Activated CD8-positive, alpha-beta memory T cell treated with anti-CD3 and anti-CD28 coated beads, Interleukin-2, amount 10 ng/mL, durations not matched to agents 7 days and 5 days (primary cell): ENCODE data around the gene KCND3. TPM values are rescaled to one million over a fixed set of nuclear protein-coding genes. Genes with fewer than 3 reads are reported as not detected.

Experiments
- ATAC-seq: fragments of 150-1000 bp; cut with Tn5 transposase; one replicate; pipeline ENCODE4 v1.10.0; 2021; ENCODE audit warnings: moderate library complexity
- CTCF ChIA-PET: fragments of 350-600 bp; sonication (Branson Sonifier 250); formaldehyde crosslinking; loops from one replicate; lab custom pipeline; 2021; ENCODE audit warnings: antibody characterized with exemption; lab: Charles Lee
- DNase-seq: peaks from one replicate; pipeline ENCODE4 v3.0.0-alpha.2; 2020
- H3K27ac Mint-ChIP-seq: one replicate; pipeline ENCODE4 v1.8.0; 2021; ENCODE audit warnings: mild to moderate bottlenecking, mixed read lengths
- H3K27me3 Mint-ChIP-seq: one replicate; pipeline ENCODE4 v1.8.0; 2021; ENCODE audit warnings: mixed read lengths
- H3K36me3 Mint-ChIP-seq: one replicate; pipeline ENCODE4 v1.8.0; 2021; ENCODE audit warnings: mild to moderate bottlenecking, mixed read lengths
- H3K4me1 Mint-ChIP-seq: one replicate; pipeline ENCODE4 v1.8.0; 2021; ENCODE audit warnings: mixed read lengths
- H3K4me3 Mint-ChIP-seq: one replicate; pipeline ENCODE4 v1.8.0; 2021; ENCODE audit warnings: mild to moderate bottlenecking, moderate library complexity, mixed read lengths
- H3K9me3 Mint-ChIP-seq: one replicate; pipeline ENCODE4 v1.8.0; 2022; ENCODE audit warnings: low read depth, mixed read lengths
- total RNA-seq, 2 experiments: library from RNA; stranded (reverse); gene quantifications; one replicate each; pipeline ENCODE4 v1.2.3, GENCODE V29; 2021

The KCND3 gene
- total RNA-seq, 2 experiments from 2014 or later = not detected

- no peak for DNase-seq
- ATAC-seq = no peak
- H3K4me3 Mint-ChIP-seq = no peak overlapping the region
- no peaks in the 10 kb centered on the region for H3K4me1 Mint-ChIP-seq
- H3K36me3 Mint-ChIP-seq = no peaks in the 10 kb centered on the region
- H3K9me3 Mint-ChIP-seq = no peaks in the 10 kb centered on the region
- CTCF ChIA-PET = interaction anchor here (1.2 kb wide), 1 partner anchor 10 kb away, joined by 3 read pairs; no protein-coding TSS in a partner anchor
- H3K27me3 Mint-ChIP-seq = peaks cover 8% of the 10 kb centered on the region
- H3K27ac Mint-ChIP-seq = no peak overlapping the region
Measured at GRCh38 chr1:111779546-111779945, 209.9 kb downstream of the KCND3 start.

DNA sequence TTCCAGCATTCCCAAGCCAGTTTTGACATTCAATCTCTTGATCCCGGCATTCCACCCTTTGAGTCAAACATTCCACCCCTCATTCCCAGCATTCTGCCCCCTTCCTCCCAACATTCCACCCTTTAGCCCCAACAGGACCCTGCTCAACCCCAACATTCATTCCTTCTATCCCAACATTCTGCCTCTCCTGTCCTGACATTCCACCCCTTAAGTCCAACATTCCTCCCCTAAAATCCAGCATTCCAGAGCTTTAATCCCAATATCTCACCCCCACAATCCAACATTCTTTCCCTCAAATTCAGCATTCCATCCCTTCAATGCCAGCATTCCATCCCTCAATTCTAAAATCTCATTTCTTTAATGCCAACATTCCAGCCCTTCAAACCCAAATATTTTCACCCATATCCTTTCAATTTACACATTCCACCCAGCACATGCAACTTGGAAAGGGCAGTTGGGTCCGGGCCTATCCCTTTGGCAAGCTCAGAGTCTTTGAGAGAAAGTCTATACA, 210.9 kb downstream of the KCND3 start:
- CTCF ChIA-PET = no interaction called here
- no peak for DNase-seq
- H3K9me3 Mint-ChIP-seq = no peaks in the 10 kb centered on the region
- peaks cover 7% of the 10 kb centered on the region for H3K27me3 Mint-ChIP-seq
- no peaks in the 10 kb centered on the region for H3K4me1 Mint-ChIP-seq
- H3K27ac Mint-ChIP-seq = no peak overlapping the region
- no peak overlapping the region for H3K4me3 Mint-ChIP-seq
- H3K36me3 Mint-ChIP-seq = no peaks in the 10 kb centered on the region
- no peak for ATAC-seq

DNA sequence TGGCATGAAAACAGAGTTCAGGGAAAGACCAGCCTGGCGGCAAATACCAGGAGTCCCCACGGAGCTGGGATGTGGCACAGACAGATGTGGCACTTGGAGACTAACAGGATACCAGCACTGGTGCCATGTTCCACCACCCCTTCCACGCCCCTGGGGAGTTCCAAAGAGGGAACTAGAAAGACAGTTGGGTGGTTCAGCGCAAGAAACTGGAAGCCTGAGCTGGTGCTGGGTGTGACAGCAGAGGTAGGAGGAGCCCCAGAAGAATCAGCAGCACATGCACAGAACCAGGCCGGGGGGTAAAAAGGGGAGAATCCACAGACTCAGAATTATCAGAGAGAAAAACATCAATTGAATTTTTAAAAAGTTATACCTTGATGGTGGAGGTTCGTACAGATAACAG, 211.4 kb downstream of the KCND3 start:
- Mint-ChIP-seq H3K4me3 (no peak overlapping the region), H3K27ac (no peak overlapping the region), H3K36me3 (no peaks in the 10 kb centered on the region), H3K4me1 (no peaks in the 10 kb centered on the region), H3K27me3 (peaks cover 2% of the 10 kb centered on the region), H3K9me3 (no peaks in the 10 kb centered on the region)
- CTCF ChIA-PET = no interaction called here
- DNase-seq = no peak
- no peak for ATAC-seq

DNA sequence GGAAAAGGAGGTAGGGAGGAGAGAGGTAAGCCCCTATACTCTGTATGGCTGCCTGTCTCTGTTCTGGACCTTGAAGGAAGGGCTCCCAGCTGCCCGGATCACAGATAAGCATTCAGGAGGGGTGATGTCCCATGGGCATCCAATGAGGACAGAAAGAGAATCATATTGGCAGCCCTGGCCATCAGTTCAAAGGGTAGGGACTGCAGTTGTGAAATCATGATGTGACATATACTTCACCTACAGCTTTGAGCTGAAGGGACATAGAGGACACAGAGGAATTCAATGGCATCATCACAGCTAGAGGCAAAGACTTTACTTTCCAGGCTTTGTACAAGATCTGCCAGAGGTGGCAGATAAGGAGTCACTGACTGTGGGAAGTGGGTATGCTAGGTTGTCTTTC, 212.2 kb downstream of the KCND3 start:
- H3K4me1 Mint-ChIP-seq = no peaks in the 10 kb centered on the region
- no peaks in the 10 kb centered on the region for H3K9me3 Mint-ChIP-seq
- ATAC-seq = no peak
- no peak overlapping the region for H3K27ac Mint-ChIP-seq
- no peak for DNase-seq
- no peaks in the 10 kb centered on the region for H3K36me3 Mint-ChIP-seq
- CTCF ChIA-PET = no interaction called here
- H3K4me3 Mint-ChIP-seq = no peak overlapping the region
- H3K27me3 Mint-ChIP-seq = peaks cover 2% of the 10 kb centered on the region

DNA sequence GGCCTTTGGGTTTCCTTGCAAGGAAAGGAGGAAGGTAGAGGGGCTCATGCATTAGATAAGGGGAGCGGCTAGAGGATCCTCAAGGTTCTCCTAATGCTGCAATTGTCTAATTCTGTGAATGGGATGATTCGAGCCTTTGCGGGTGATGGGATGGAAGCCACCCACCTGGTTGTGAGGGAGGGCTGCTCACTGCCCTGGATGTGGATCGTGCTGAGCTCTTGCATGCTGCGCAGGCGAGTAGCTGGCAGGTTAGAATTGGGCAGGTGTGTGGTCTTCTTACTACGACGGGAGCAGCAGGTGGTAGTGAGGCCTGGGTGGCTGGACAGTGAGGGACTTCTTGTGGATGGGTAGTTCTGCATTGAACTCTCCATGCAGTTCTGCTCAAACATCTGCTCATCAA, 212.6 kb downstream of the KCND3 start:
- ATAC-seq (no peak), DNase-seq (no peak)
- Mint-ChIP-seq H3K27me3 (peaks cover 2% of the 10 kb centered on the region), H3K9me3 (no peaks in the 10 kb centered on the region), H3K4me3 (no peak overlapping the region), H3K4me1 (no peaks in the 10 kb centered on the region), H3K36me3 (no peaks in the 10 kb centered on the region), H3K27ac (no peak overlapping the region)
- CTCF ChIA-PET = no interaction called here

- Mint-ChIP-seq H3K4me1 (no peaks in the 10 kb centered on the region), H3K36me3 (no peaks in the 10 kb centered on the region), H3K9me3 (no peaks in the 10 kb centered on the region), H3K4me3 (no peak overlapping the region), H3K27ac (no peak overlapping the region), H3K27me3 (no peaks in the 10 kb centered on the region)
- CTCF ChIA-PET = no interaction called here
- ATAC-seq (no peak), DNase-seq (no peak)
Measured at GRCh38 chr1:111776391-111776790, 213.1 kb downstream of the KCND3 start.

- no peak for ATAC-seq
- no peaks in the 10 kb centered on the region for H3K4me1 Mint-ChIP-seq
- H3K27ac Mint-ChIP-seq = no peak overlapping the region
Measured at GRCh38 chr1:111775966-111776365, 213.5 kb downstream of the KCND3 start.

GRCh38 chr1:111770916-111771315, 218.6 kb downstream of the KCND3 start:
- H3K4me1 Mint-ChIP-seq = peaks cover 2% of the 10 kb centered on the region
- ATAC-seq = no peak
- no peaks in the 10 kb centered on the region for H3K9me3 Mint-ChIP-seq
- no peak for DNase-seq
- no peak overlapping the region for H3K27ac Mint-ChIP-seq
- CTCF ChIA-PET = interaction anchor here (1.4 to 1.5 kb wide), 2 partner anchors 10 to 24 kb away, joined by 3 to 4 read pairs; no protein-coding TSS in a partner anchor
- peaks cover 17% of the 10 kb centered on the region for H3K36me3 Mint-ChIP-seq
- H3K27me3 Mint-ChIP-seq = no peaks in the 10 kb centered on the region
- no peak overlapping the region for H3K4me3 Mint-ChIP-seq

More at GRCh38 chr1:111775966-111776365, 213.5 kb downstream of the KCND3 start:
- H3K9me3 Mint-ChIP-seq = no peaks in the 10 kb centered on the region
- H3K27me3 Mint-ChIP-seq = no peaks in the 10 kb centered on the region
- no peak overlapping the region for H3K4me3 Mint-ChIP-seq
- CTCF ChIA-PET = no interaction called here
- H3K36me3 Mint-ChIP-seq = no peaks in the 10 kb centered on the region
- no peak for DNase-seq

DNA sequence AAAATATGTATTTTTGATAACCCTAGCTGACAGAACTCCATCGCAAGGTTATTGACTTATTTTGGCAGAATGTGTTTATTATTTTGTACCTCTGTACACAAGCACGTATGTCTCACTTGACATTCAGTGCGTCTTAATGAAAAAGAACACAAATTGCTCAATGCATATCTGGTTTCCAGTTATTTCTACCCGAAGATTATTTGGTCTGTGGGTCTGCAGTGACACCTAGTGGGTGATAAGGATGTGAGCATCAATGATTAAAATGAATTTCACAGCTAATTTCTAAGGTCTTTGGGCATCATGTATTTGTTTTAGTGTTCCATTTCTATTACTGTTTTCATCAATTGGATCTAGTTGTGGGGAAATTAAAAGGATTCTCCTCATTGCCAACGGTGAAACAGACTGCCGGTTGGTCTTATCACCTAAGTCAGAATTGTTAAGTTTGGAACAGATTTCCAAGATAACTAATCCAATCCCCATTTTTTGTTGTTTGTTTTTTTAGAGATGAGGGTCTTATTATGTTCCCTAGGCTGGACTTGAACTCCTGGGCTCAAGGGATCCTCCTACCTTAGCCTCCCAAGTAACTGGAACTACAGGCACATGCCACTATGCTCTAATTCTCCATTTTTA, 219.8 kb downstream of the KCND3 start:
- peak; percentile 58 for ATAC-seq

DNA sequence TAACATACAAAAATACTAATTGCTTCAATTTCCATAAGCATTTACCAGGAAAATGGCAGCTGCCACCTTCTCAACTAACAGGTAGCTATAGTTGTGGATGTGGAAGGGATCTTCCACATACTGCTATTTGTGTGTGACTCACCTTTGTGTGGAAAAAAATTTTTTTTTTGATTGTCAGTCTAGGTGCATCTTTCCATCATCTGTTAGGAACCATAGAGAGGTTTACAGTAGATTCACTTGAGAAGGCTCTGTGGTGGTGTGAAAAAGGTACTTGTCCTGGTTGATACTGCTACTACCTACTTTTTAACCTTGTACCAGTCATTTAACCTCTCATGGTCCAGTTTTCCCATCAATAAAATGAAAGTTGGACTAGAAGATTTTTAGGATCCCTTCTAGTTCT, 220.8 kb downstream of the KCND3 start:
- no peak for ATAC-seq
- peaks cover 5% of the 10 kb centered on the region for H3K4me1 Mint-ChIP-seq
- no peak overlapping the region for H3K27ac Mint-ChIP-seq
- peaks cover 31% of the 10 kb centered on the region for H3K36me3 Mint-ChIP-seq
- H3K27me3 Mint-ChIP-seq = no peaks in the 10 kb centered on the region
- DNase-seq = no peak
- CTCF ChIA-PET = interaction anchor here (0.9 to 2.2 kb wide), 15 partner anchors 8 to 494 kb away, joined by 3 to 16 read pairs (median 5); partner anchors contain the start of genes DDX20 and INKA2
- no peak overlapping the region for H3K4me3 Mint-ChIP-seq
- H3K9me3 Mint-ChIP-seq = no peaks in the 10 kb centered on the region

More for the DNA sequence above, 219.8 kb downstream of the KCND3 start:
- DNase-seq = peak; percentile 64
- peaks cover 5% of the 10 kb centered on the region for H3K4me1 Mint-ChIP-seq
- no peaks in the 10 kb centered on the region for H3K9me3 Mint-ChIP-seq
- peaks cover 26% of the 10 kb centered on the region for H3K36me3 Mint-ChIP-seq
- CTCF ChIA-PET = interaction anchor here (0.6 to 2.2 kb wide), 25 partner anchors 9 to 547 kb away, joined by 3 to 16 read pairs (median 4); partner anchors contain the start of genes DDX20 and INKA2
- no peaks in the 10 kb centered on the region for H3K27me3 Mint-ChIP-seq
- no peak overlapping the region for H3K27ac Mint-ChIP-seq
- no peak overlapping the region for H3K4me3 Mint-ChIP-seq

GRCh38 chr1:111768023-111768422, 221.4 kb downstream of the KCND3 start:
- Mint-ChIP-seq H3K27me3 (no peaks in the 10 kb centered on the region), H3K4me1 (peaks cover 5% of the 10 kb centered on the region), H3K4me3 (no peak overlapping the region), H3K9me3 (no peaks in the 10 kb centered on the region), H3K36me3 (peaks cover 34% of the 10 kb centered on the region), H3K27ac (no peak overlapping the region)
- DNase-seq (no peak), ATAC-seq (no peak)
- CTCF ChIA-PET = interaction anchor here (0.9 to 2.0 kb wide), 9 partner anchors 13 to 382 kb away, joined by 3 to 7 read pairs (median 5); partner anchors contain the start of gene DDX20

GRCh38 chr1:111762332-111762731, 227.1 kb downstream of the KCND3 start:
- DNase-seq (no peak), ATAC-seq (no peak)
- Mint-ChIP-seq H3K27ac (no peak overlapping the region), H3K4me3 (no peak overlapping the region), H3K27me3 (no peaks in the 10 kb centered on the region), H3K4me1 (peaks cover 24% of the 10 kb centered on the region), H3K9me3 (no peaks in the 10 kb centered on the region), H3K36me3 (peaks cover 54% of the 10 kb centered on the region)
- CTCF ChIA-PET = interaction anchor here (1.3 kb wide), 1 partner anchor 24 kb away, joined by 4 read pairs; the partner anchor contains the start of gene INKA2

- ATAC-seq = no peak
- Mint-ChIP-seq H3K36me3 (peaks cover 51% of the 10 kb centered on the region), H3K4me1 (peaks cover 31% of the 10 kb centered on the region), H3K4me3 (no peak overlapping the region), H3K27me3 (no peaks in the 10 kb centered on the region), H3K9me3 (no peaks in the 10 kb centered on the region), H3K27ac (no peak overlapping the region)
- no peak for DNase-seq
- CTCF ChIA-PET = interaction anchor here (1.3 kb wide), 1 partner anchor 23 kb away, joined by 4 read pairs; the partner anchor contains the start of gene INKA2
Measured at GRCh38 chr1:111761717-111762116, 227.8 kb downstream of the KCND3 start.

DNA sequence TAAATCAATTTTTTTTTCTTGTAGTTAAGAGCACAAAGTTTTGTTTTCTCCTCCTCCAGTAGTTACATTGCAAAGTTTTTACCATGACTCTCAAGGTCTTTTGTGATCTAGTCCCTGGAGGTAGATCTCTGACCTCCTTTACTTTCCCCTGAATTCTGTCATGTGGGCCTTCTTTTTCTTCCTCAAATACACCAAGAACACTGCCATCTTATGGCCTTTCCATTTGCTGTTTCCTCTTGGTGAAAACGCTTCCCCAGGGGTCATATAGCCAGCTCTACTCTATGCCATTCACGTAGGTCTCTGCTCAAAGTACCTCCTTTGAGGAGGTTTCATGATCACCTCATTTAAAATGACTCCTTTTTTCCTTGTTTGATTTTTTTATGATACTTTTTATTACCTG, 231.1 kb downstream of the KCND3 start:
- Mint-ChIP-seq H3K36me3 (peaks cover 29% of the 10 kb centered on the region), H3K4me3 (no peak overlapping the region), H3K9me3 (no peaks in the 10 kb centered on the region), H3K4me1 (peaks cover 40% of the 10 kb centered on the region), H3K27ac (no peak overlapping the region), H3K27me3 (no peaks in the 10 kb centered on the region)
- DNase-seq (no peak), ATAC-seq (no peak)
- CTCF ChIA-PET = interaction anchor here (0.7 to 1.6 kb wide), 2 partner anchors 246 to 538 kb away, joined by 3 read pairs; no protein-coding TSS in a partner anchor
